ENCODE results near the gene HMBS.
"Not testable (repeated sequence)": the region's sequence is repeated elsewhere in the genome, so short reads cannot be mapped to it uniquely, and the experiment has no call there.

Gene HMBS

DNA sequence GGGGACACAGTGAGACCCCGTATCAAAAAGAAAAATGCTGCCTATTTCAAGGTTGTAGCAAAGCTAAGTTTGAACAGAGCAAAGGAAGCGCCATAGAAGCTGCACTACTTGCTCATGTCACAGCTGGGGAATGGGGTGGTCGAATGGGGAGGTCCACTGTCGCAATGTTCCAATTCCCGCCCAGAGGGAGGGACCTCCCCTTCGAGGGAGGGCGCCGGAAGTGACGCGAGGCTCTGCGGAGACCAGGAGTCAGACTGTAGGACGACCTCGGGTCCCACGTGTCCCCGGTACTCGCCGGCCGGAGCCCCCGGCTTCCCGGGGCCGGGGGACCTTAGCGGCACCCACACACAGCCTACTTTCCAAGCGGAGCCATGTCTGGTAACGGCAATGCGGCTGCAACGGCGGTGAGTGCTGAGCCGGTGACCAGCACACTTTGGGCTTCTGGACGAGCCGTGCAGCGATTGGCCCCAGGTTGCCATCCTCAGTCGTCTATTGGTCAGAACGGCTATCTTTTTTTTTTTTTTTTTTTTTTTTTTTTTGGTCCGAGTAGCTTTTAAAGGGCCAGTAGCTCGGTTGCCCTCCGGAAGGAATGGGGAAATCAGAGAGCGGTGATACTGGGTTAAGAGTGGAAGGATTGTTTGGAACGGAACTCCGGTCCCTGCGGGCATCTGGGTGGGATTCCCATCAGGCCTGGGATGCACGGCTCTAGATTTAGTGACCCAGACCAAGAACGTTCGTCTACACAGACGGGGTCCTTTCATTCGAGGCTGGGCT, at the start of gene HMBS:
Gene HMBS (plus strand): TSS at position 219 of the 774 bp plus-strand sequence. CDS start 153 bp downstream, at position 372.
- peak; percentile 78 to 96 for DNase-seq

DNA sequence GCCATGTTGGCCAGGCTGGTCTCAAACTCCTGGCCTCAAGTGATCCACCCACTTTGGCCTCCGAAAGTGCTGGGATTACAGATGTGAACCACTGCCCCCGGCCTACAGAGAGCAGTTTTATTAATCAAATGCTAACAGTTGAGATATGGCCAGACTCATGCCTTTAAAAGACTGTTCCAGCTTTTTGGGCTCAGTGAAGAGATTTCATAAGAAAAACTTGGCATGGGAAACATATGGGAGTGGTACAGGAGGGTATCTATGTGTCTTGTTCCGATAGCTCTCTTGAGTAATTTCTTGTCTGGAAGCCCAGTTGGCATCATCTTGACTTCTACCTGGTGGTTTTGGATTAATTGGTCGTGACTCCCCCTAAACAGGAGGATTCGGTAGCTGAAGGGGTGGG, 45.8 kb upstream of the HMBS start:
- DNase-seq: no peak

DNA sequence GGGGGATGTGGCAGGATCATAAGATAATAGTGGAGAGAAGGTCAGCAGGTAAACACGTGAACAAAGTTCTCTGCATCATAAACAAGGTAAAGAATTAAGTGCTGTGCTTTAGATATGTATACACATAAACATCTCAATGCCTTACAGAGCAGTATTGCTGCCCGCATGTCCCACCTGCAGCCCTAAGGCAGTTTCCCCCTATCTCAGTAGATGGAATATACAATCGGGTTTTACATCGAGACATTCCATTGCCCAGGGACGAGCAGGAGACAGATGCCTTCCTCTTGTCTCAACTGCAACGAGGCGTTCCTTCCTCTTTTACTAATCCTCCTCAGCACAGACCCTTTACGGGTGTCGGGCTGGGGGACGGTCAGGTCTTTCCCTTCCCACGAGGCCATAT, 45.2 kb upstream of the HMBS start:
- DNase-seq: not testable (repeated sequence)

DNA sequence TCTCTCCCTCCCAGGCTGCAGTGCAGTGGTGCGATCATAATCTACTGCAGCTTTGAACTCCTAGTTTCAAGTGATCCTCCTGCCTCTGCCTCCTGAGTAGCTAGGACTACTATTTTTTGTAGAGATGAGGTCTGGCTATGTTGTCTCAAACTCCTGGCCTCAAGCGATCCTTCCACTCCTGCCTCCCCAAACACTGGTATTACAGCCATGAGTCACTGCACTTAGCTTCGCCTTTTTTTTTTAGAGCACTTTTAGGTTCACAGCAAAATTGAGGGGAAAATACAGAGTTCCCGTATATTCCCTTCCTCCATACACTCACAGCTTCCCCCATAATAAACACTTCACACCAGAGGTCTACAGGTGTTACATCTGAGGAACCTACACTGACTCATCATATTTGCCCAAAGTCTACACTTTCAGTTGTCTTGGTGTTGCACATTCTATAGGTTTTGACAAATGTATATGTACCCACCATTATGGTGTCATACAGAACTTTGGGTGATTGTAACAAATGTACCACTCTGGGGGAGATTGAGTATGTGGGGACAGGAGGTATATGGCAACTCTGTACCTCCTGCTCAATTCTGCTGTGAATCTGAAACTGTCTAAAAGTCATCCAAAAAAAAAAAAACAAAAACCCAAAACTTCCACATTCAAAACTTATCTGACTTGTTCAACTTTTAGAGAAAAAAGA, 42.7 kb upstream of the HMBS start:
- no peak for DNase-seq

DNA sequence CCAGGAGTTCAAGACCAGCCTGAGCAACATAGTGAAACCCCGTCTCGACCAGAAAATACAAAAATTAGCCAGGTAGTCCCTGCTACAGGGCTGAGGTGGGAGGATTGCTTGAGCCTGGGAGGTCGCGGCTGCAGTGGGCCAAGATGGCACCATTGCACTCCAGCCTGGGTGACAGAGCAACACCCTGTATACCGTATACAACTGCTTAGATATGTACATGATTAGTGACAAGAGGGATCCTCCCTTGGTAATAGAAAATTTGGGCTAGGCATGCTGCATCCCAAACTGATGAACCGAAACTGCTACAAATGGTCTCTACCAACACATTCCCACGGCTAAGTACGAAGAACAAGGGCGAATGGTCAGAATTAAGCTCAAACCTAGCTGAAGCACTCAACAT, 41.8 kb upstream of the HMBS start:
- no peak for DNase-seq

DNA sequence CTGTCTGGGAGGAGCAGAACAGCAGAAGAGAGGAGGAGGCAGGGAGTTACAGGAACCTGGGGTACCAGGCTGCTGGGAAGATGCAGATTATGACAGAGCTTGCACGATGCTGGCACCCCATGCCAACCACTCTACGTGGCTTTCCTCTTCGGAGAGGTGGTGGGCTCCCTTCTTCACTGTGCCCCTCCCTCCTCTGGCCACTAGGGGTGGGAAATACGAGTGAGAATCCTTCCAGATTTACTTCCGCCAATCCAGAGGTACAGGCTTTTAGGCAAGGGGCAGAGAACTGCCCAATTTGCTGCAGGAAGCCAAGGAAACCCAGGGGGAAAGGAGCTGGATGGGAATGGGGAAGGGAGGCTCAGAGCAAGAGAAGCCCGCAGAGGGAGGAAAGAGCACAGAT, 40.0 kb upstream of the HMBS start:
- no peak for DNase-seq

DNA sequence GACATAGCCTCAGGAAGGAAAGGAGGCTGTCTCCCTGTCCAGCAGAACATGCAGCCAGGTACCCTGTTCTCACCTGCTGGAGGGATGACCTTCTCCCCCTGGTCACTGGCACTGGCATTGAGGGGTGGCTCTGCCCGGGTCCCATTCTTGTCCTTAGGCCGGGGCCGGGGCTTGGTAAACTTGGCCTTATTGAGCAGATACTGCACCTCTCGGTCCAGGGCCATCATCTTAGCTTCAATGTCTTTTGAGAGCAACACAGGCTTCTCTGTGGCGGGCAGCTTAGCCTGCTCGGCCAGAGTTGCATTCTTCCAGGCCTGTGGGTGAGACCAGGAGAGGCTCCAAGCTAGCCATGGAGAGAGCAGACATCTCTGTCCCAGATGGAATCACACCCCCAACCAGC, 38.2 kb upstream of the HMBS start:
- DNase-seq: no peak

DNA sequence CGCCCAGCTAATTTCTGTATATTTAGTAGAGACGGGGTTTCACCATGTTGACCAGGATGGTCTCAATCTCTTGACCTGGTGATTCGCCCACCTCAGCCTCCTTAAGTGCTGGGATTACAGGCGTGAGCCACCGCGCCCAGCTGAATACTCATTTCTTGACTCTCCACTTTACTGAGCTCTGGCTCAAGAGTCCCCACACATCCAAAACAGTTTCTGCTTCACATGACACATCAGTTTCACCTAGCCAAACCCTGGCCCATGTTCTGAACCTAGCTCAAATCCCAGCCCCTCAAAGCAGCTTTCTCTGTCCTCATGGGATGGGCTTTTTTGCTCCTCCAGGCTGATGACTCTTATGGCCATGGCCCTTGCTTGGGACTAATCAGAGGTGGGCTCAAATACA, 37.5 kb upstream of the HMBS start:
- no peak for DNase-seq

DNA sequence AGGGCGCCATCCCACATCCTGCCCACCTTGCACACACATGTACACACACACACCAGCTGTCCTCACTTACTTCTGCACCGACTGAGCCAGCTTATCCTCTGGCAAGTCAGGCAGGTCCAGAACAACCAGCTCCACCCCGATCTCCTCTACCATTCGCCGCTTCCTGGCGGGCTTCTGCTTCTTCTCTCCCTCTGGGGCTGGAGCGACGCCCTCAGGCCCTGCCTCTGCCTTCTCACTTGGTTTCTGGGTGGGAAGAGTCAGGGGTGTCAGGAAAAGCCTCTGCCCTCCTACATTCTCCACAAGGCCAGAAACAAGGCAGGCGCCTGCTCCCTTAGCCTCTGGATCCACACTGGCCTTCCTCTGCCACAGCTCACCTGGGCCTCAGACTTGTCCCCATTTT, 36.0 kb upstream of the HMBS start:
- DNase-seq: no peak

DNA sequence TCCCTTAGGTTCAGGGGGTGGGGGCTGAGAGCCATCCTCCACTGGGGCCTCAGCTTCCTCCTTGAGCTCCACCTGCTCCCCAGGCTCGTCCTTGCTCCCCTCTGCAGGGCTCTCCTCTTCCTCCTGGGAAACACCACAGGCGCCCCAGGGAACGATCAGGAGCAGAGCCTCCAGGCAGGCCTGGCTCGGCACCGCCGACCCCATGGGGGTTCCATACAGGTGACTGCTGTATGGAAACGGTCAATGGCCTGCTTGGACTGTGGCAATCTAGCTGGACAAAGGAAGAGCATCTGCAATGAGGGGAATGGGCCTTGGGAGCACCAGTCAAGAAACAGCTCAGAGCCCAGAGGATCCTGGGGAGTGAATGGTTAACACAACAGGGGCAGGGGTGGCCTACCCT, 35.6 kb upstream of the HMBS start:
- no peak for DNase-seq

DNA sequence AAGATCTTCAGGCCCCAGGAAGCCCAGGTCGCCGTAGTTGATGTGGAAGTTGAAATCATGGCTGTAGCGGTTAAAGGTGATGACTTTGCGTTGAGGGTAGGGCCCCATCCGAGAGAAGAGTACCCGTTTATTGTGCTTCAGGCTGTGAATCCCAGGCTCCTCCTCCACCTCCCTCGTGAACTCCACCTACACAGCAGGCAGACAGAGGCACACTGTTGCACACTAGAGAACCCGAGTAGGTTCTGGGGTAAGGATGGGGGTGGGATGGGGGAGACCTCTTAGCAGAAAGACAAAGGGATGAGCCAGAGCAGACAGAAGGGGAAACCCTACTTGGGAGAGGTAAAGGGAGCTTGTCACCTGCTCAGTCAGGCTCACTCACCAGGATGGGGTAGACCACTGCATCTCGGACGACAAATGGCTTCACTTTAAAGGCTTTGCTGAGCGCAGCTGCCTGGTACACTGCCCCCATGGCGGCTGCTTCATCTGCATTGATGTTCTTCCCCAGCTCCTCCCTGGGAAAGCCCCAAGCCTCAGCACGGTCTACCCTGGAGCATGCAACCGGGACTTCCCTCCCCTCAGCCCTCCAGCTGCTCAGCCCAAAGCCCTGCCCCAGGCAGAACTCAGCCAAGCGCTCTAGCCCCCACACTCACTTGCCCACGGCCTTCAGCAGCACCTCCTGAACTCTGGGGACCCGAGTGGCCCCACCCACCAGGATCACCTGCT, 33.1 kb upstream of the HMBS start:
- no peak for DNase-seq

DNA sequence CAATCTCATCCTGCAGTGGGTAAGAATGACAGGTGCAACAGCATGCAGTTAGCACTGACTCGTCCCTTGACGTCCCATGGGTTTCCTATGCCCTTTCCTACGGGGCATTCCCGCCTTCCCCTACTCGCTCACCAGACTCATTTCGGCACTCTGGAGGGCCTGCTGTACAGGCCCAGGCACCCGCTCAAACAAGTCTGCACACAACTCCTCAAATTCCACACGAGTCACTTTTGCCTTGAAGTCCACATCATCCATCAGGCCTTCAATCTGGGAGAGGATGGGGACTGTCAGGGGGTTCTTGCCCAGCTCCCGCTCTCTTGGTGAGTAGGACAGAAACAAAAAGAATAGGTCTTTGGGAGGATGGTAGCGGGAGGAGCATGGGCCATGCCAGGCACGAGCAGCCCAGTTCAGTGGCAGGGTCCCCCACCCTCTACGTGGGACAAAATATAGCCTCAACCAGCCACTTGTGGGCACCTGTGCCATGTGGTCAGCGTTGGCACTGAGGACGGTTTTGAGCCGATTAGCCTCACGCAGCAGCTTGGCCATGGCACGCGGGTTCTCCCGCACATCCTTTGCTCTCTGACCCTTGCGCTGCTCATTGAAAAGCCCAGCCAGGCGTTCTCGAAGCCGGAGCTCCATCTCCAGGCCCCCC, 32.4 kb upstream of the HMBS start:
- DNase-seq: no peak

DNA sequence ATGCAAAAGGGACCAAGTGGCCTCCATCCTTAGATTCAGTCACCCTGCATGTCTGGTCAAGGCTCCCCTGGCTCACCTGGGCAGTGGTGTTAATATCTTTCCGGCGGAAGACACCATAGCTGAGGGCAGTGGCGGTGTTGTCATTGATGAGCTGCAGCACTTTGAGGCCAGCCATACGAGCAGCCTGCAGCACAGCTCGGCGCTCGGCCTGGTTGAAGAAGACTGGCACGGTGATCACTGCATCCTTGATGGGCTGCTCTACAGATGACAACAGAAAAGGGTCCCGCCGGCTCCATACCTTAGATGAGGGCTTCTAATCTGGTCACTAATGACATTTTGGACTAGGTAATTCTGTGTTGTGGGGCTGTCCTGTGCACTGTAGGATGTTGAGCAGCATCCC, 30.3 kb upstream of the HMBS start:
- DNase-seq: no peak

DNA sequence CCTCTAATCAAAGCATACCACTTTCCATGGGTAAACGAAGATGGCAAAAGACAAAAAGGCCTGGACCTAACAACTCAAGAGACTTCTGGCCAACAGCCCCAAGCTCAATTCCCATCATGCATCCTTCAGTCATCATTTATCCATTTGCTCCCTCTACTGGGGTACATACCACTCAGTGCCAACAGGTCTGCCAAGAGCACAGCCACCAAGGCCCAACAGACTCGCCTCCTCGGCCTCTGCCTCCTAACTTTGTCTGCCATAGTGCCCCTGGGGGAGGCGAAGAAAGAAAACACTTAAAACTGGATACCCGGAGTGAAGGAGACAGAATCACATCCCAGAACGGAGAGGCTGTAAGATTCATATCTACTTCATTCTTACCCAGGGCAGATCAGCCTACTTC, 28.8 kb upstream of the HMBS start:
- peak in 1 of 2 experiments; percentile 48 for DNase-seq

DNA sequence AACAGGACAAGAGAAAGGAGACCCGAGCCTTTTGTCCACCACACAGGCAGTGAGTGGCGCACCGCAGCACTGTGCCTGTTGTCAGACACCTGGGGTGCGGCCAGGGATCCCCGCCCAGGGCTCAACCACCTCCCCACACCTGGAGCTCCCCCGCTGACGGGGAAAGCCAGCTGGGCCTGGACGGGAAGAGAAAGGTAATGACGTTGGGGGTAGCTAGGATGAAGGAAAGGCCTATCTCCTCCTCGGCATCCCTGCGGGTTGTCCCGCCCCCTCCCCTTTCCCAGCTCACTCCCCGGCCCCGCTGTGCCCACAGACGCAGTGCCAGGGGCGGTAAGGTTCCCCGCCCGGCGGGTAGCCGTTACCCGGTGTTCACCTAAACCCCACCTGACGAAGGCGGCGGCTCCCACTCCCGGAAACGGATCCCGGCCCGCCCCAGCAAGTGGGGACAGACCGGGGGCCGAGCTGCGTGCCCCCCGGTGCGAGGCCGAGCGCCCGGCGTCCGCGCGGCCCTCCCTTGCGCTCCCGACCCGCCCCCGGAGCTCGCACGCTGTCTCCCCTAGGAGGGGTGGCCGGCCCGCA, 28.2 kb upstream of the HMBS start:
- no peak for DNase-seq

DNA sequence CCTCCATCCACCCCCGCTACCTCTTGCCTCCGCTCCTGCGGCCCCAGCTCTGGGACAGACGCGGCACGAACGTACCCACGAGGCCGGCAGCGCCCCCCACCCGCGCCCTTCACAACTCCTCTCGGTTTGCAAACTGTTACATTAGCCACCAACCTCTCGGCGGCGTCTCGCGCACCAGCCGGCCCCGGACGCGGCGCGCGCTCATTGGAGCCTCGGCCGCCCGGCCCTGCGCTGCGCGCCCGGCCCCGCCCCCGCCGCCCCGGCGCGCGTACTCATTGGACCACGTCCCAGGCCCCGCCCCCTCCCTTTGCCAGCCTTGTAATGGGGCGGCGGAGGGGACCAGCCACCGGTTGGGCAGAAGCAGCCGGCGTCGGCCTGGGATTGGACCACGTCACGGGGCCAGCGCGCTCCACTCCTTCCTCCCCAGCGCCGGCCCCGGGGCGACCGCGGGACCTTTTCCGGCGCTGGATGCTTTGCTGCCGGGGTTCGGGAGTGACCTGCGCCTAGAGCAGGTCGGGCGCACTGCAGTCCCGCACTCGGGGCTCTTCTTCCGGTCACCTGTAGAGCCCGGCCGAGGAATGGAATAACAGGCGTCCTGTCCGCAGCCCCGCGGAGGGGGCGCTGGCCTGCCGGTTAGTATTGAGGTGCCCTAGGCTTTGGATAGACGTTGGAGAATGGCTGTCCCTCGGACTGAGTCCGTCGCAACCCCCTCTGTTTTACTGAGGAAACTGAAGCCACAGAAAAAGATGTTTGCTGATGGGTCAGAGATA, 27.5 kb upstream of the HMBS start, which contains the start of gene HYOU1:
Gene HYOU1 (minus strand): TSS at position 206 of the 770 bp plus-strand sequence. CDS start 1,045 bp downstream, outside the sequence.
- peak; percentile 85 to 94 for DNase-seq

DNA sequence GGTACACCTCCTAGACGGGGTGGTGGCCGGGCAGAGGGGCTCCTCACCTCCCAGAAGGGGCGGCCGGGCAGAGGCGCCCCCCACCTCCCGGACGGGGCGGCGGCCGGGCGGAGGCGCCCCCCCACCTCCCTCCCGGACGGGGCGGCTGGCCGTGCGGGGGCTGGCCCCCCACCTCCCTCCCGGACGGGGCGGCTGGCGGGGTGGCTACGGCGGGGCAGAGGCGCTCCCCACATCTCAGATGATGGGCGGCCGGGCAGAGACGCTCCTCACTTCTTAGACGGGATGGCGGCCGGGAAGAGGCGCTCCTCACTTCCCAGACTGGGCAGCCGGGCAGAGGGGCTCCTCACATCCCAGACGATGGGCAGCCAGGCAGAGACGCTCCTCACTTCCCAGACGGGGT, 25.6 kb upstream of the HMBS start:
- not testable (repeated sequence) for DNase-seq

DNA sequence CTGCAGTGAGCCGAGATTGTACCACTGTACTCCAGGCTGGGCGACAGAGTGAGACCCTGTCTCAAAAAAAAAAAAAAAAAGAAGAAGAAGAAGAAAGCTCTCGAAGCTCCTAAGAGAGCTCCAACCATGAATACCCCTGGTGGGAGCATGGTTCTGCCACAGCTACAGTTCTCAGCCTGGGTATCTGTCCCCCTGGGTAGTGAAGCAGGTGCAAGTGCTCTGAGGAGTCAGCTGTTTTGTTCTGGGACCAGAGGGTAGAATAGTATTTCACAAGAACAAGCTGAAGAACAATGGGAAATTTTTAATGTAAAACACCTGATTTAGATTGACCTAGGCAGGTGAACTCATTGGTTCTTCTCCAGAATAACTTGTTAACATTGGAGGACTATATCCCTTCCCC, 23.4 kb upstream of the HMBS start:
- DNase-seq: no peak

DNA sequence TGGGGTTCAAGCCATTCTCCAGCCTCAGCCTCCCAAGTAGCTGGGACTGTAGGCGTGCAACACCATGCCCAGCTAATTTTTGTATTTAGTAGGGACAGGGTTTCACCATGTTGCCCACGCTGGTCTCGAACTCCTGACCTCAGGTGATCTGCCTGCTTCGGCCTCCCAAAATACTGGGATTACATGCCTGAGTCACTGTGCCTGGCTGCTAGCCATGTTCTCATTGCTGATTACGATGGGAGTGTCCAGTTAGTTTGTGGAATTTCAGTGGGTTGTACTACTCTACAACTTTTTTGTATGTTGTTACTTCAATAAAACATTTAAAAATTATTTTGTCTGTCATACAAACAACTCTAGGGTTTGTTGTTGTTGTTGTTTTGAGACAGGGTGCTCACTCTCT, 21.9 kb upstream of the HMBS start:
- no peak for DNase-seq

DNA sequence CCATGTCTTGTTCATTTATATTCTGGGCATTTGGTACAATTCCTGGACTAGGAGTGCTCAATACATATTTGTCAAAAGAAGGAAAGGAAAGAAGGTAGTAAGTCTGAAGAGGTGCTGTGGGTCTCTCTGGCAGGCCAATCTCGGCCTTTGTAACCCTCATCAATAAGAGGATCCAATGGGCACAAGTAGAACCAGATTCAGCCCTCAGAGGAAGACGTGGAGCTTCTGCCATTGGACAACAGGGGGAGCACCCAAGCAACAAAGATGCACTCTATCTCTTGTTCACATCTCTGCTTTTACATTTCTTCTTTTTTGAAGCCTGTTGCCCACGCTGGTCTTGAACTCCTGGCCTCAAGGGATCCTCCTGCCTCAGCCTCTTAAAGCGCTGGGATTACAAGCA, 19.3 kb upstream of the HMBS start:
- DNase-seq: peak; percentile 33 to 45

DNA sequence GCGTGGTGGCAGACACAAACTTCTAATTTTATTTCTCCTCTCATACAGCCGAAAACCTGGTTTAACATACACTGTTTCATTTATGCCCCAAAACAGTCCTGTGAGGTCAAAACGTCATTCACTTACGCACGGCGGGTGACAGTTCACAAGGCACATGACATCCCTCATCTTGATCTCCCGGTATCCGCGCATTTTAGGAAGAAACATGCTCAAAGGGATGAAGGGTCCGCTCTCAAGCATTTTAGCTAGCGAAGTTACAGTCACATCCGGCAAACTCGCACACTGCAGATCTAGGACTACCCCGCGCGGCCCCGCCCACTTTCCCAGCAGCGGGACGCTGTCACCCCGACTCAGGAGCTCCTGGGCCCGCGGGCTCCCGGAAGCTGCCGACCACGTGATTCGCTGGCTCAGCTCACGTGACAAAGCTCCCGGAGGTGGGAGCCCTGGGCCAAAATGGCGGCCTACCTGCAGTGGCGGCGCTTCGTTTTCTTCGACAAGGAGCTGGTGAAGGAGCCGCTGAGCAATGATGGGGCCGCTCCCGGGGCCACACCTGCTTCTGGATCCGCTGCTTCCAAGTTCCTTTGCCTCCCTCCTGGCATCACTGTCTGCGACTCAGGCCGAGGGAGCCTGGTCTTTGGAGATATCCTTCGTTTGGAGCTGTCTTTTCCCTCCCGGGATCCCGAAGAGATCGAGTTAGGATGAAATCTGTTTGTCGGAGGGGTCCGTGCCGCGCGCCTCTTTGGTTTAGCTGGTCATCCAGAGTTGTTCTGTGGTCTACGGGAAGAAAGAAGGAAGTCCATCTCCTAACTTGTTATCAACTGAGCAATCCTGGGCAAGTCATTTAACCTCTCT, 17.1 kb upstream of the HMBS start, which contains the start of gene VPS11:
Gene VPS11 (plus strand): TSS at position 448 of the 852 bp plus-strand sequence. CDS start 6 bp downstream, at position 454.
- DNase-seq: peak; percentile 93 to 95
